Kidney epithelial cell (primary cell): ENCODE measurements around the gene UBE2I. TPM values are rescaled to one million over a fixed set of nuclear protein-coding genes. Genes with fewer than 3 reads are reported as not detected.
A peak's percentile ranks its signal among the peaks of the same experiment; 100 is the strongest.

Experiments used
- DNase-seq: peaks from one replicate; pipeline ENCODE4 v3.0.0-alpha.2; 2010; ENCODE audit warnings: low read depth
- H3K27me3 ChIP-seq: 2 replicates; pipeline ENCODE4 v1.6.0; 2011; ENCODE audit warnings: low read length; ENCODE audit not compliant: control insufficient read depth, insufficient read depth
- H3K36me3 ChIP-seq: 2 replicates; pipeline ENCODE4 v1.5.1; 2011; ENCODE audit warnings: low read length; ENCODE audit not compliant: control insufficient read depth, insufficient read depth
- H3K4me3 ChIP-seq: 2 replicates; pipeline ENCODE4 v1.5.1; 2011; ENCODE audit warnings: low read depth, mild to moderate bottlenecking, control low read depth, low read length
- CTCF ChIP-seq: IDR thresholded peaks from 2 replicates; pipeline ENCODE4 v1.5.1; 2011; ENCODE audit warnings: mild to moderate bottlenecking, moderate library complexity, low read length, control low read depth, inconsistent platforms; ENCODE audit not compliant: insufficient read depth, poor library complexity, severe bottlenecking
- total RNA-seq: library from RNA; depleted of rRNA; stranded (reverse); fragments of >200 nt; gene quantifications from 2 replicates; pipeline ENCODE4 v1.2.3, GENCODE V29; 2015

Gene UBE2I
- total RNA-seq, 1 donor from 2014 or later = 139 TPM

DNA sequence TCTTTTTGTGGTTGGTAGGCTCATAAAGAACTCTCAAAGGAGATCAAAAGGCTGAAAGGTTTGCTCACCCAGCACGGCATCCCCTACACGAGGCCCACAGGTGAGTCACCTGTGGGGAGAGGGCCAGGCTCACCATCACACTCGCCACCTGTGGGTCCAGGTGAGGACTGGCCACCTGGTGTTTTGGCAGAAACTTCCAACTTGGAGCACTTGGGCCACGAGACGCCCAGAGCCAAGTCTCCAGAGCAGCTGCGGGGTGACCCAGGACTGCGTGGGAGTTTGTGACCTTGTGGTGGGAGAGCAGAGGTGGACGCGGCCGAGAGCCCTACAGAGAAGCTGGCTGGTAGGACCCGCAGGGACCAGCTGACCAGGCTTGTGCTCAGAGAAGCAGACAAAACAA lies 53.4 kb downstream of the UBE2I start:
- DNase-seq = no peak
- no peaks in the 10 kb centered on the region for H3K27me3 ChIP-seq
- peaks cover 4% of the 10 kb centered on the region for H3K36me3 ChIP-seq
- H3K4me3 ChIP-seq = no peak overlapping the region
- TF ChIP-seq CTCF = no peak

DNA sequence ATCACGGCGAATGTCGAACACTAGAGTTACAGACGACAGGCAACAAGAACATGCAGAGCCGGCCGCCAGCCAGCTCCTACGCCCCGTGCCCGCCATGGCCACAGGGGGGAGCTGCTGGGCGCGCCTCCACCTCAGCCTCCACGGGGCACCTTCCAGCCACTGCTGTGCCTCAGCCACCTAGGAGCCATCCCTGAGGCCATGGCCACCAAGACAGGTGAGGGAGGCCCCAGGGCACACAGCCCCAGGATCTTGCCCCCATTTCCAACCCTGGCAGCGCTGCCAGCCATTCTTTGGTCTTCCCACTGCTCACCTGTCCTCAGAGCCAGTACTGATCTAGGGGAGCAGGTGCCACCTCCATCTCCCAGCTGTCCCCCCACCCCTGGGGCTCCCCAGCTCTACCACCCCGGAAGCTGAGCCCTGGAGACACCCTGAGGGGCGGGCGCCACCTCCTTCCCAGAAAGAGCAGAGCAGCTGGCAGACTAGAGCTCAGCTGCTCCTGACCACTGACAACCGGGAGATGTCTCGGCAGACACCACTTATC lies 54.1 kb downstream of the UBE2I start:
- no peaks in the 10 kb centered on the region for H3K27me3 ChIP-seq
- peak; percentile 92 for TF ChIP-seq CTCF
- peaks cover 4% of the 10 kb centered on the region for H3K36me3 ChIP-seq
- no peak for DNase-seq
- no peak overlapping the region for H3K4me3 ChIP-seq

DNA sequence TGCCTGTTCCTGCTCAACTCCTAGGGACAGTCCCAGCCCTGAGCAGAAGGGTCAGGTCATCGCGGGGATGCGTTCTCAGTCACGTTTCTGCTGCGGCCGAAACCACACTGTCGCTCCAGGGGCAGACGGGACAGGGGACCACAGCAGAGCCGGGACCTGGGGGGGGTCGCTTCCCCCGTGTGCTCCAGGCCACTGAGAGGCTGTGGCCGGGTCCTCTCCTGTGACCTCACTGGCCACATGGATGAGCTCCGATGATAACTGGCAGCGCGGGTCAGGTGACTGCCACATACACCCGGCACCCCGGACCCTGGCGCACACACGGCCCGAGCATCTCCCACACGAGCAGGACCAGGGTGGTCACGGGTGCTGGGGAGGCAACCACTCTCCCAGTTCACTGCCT lies 55.1 kb downstream of the UBE2I start:
- TF ChIP-seq CTCF = no peak
- DNase-seq = no peak
- Histone ChIP-seq H3K36me3 (peaks cover 4% of the 10 kb centered on the region), H3K27me3 (no peaks in the 10 kb centered on the region), H3K4me3 (no peak overlapping the region)

DNA sequence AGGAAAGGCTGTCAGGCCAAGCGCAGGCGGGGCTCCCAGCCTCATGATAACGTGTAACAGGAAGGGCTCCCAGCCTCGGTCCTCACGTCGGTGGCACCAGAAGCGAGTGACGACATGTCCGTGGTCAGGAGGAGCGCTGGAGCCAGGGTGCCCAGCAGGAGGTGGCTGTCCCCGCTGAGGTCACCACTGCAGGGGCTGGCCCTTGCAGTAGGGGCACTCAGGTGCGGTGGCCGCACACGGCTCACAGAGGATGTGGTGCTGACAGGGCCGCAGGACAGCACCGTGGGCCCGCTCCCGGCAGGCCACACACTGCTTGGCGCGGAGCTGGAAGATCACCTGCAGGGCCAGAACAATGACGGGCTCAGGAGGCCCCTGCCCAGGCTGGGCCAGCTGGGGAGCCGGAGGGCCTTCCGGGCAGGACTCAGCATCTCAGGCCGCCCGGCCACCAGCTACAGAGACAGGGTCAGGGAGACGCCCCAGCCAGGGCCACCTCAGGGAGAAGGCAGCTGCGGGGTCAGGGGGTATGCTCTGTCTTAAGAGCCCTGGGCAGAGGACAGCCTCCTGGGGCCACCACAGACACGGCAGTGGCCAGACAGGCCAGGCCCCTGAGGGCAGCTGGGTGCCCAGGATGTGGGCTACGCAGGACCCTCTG lies 56.8 kb downstream of the UBE2I start:
- H3K4me3 ChIP-seq = no peak overlapping the region
- TF ChIP-seq CTCF = no peak
- no peak for DNase-seq
- H3K36me3 ChIP-seq = peaks cover 4% of the 10 kb centered on the region
- H3K27me3 ChIP-seq = no peaks in the 10 kb centered on the region

DNA sequence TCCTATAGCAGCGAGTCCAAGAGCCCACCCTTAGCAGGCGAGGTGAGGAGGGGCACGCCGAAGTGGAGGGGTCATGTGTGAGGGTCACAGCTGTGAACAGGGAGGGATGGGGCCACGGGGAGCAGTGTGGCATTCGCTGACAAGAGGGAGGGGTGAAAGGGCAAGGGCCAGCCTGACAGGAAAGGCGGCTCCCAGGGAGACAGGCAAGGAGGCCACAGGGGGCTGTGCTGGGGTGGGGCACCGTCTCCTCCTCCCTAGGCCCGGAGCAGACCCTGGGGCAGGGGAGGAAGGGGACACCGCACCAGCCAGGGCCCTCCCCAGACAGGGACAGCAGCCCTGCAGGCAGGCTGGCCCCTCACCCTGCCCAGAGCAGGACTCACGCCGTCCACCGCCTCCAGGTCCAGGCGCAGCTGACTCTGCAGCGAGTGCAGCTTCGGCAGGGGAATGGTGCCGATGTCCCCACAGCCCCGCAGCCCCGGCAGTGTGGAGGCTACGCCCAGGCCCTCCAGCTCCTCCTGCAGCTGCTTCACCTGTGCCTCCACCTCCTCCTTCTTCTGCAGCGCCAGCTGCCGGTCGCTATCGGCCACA lies 57.4 kb downstream of the UBE2I start:
- H3K4me3 ChIP-seq = no peak overlapping the region
- H3K27me3 ChIP-seq = no peaks in the 10 kb centered on the region
- DNase-seq = no peak
- no peak for TF ChIP-seq CTCF
- peaks cover 4% of the 10 kb centered on the region for H3K36me3 ChIP-seq
